ENCODE results near the gene PRDM16.

GRCh38 chr1:3279182-3279470, 210.1 kb downstream of the PRDM16 start:
- no peak for TF ChIP-seq CTCF (IDR thresholded peaks at IDR 0.05; ENCODE audit: low read length)
- TF ChIP-seq EZH2 (optimal IDR thresholded peaks at IDR 0.05; ENCODE audit: low read depth, low read length) = no peak
